ENCODE data around the gene ABCA1.

ABCA1 gene

DNA sequence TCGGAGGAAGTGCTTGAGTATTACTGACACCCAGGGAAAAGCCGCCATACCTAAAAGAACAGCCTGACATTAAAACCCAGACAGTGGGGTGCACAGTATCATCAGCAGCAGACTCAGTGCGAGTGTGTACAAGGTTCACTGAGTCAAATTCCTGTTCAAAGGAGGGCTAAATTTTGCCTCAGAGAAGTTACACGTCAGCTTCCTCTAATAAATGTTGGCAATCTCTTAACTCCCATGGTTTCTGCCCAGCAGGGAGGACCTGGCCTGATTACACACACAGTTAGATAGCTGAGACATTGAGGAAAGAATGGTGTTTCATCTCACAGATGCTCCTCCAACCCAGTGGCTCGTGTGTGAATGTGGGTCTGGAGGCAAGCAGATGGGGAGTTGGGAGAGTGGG, 125.8 kb downstream of the ABCA1 start:
- no peak overlapping the region for H3K4me3 ChIP-seq (ENCODE audit: low read depth, low read length)
- H2AFZ ChIP-seq (ENCODE audit: insufficient read depth, low read length, poor library complexity) = no peak overlapping the region
- H3K9ac ChIP-seq (ENCODE audit: low read length) = no peak overlapping the region
- H3K79me1 ChIP-seq (ENCODE audit: low read length) = no peaks in the 10 kb centered on the region
- H3K4ac ChIP-seq (ENCODE audit: low read depth, low read length) = no peak overlapping the region
- no peak overlapping the region for H2BK12ac ChIP-seq (ENCODE audit: low read length)
- no peaks in the 10 kb centered on the region for H3K79me2 ChIP-seq (ENCODE audit: control insufficient read depth, insufficient read depth, low read length, poor library complexity)
- H3K27ac ChIP-seq (ENCODE audit: low read depth, low read length) = no peak overlapping the region
- no peaks in the 10 kb centered on the region for H3K36me3 ChIP-seq (ENCODE audit: control insufficient read depth in 1 of 2, insufficient read depth in 2 of 2, low read length in 2 of 2)
- H3K4me1 ChIP-seq (ENCODE audit: control insufficient read depth in 1 of 2, insufficient read depth in 2 of 2, low read length in 2 of 2) = peaks cover 0 to 2% of the 10 kb centered on the region in 2 experiments
- H4K12ac ChIP-seq (ENCODE audit: low read depth, low read length) = no peak overlapping the region
- H2BK5ac ChIP-seq (ENCODE audit: low read depth, low read length, poor library complexity) = no peak overlapping the region
- no peak overlapping the region for H4K91ac ChIP-seq (ENCODE audit: low read depth, low read length)
- no peak overlapping the region for H3K4me2 ChIP-seq (ENCODE audit: low read length)
- H3K18ac ChIP-seq (ENCODE audit: low read length) = no peak overlapping the region
- WGBS (ENCODE audit: extremely low coverage, insufficient coverage, insufficient read length) = no CpG with 5 or more reads among the region's 5 CpGs
- H3K27me3 ChIP-seq (ENCODE audit: insufficient read depth, low read length) = no peaks in the 10 kb centered on the region
- no peak overlapping the region for H2BK120ac ChIP-seq (ENCODE audit: insufficient read depth, low read length, poor library complexity)
- no peak for DNase-seq
- no peaks in the 10 kb centered on the region for H3K9me3 ChIP-seq (ENCODE audit: insufficient read depth, low read depth, low read length)
- H3K23ac ChIP-seq (ENCODE audit: low read length) = no peak overlapping the region
- H4K8ac ChIP-seq (ENCODE audit: low read depth, low read length) = no peak overlapping the region
- H3K14ac ChIP-seq (ENCODE audit: low read length) = no peak overlapping the region
- no peak overlapping the region for H2AK5ac ChIP-seq (ENCODE audit: low read length)

DNA sequence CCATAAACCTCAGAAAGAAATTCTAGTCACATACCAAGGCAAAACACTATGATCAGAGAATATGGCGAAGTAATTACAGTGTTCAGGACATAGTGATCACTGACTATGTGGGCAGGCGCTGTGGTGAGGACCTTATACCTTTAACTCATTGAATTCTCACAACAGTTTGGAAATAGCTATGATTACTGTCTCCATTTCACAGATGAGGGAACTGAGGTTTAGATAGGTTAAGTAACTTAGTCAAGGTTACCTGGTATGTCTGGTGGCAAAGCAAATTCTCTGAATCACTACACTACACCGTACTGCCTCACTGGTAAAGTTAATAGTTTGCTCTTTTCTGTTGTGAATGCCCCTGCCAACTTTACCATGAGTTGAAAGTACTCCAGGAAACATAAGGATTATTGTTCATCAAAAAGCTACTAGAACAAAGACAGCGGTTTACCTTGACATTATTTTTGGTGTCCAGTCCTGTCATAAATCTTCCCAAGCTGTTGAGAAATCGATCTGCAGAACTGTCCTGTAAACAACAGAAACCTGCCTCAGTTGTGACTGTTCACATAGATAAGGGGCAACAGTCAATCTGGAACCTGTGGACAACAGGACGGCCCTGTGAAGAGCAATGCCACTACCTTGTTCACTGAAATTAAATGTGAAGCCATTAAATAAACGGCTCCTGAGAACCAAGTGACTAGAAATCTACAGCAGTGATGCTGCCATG, 127.7 kb downstream of the ABCA1 start:
- no peaks in the 10 kb centered on the region for H3K79me2 ChIP-seq (ENCODE audit: control insufficient read depth, insufficient read depth, low read length, poor library complexity)
- no peak for DNase-seq
- H3K27ac ChIP-seq (ENCODE audit: low read depth, low read length) = no peak overlapping the region
- H4K91ac ChIP-seq (ENCODE audit: low read depth, low read length) = no peak overlapping the region
- no peak overlapping the region for H2AFZ ChIP-seq (ENCODE audit: insufficient read depth, low read length, poor library complexity)
- no peak overlapping the region for H3K4me2 ChIP-seq (ENCODE audit: low read length)
- no peak overlapping the region for H3K4ac ChIP-seq (ENCODE audit: low read depth, low read length)
- no peak overlapping the region for H3K23ac ChIP-seq (ENCODE audit: low read length)
- no peak overlapping the region for H3K18ac ChIP-seq (ENCODE audit: low read length)
- no peak overlapping the region for H4K8ac ChIP-seq (ENCODE audit: low read depth, low read length)
- no peaks in the 10 kb centered on the region for H3K79me1 ChIP-seq (ENCODE audit: low read length)
- H3K14ac ChIP-seq (ENCODE audit: low read length) = no peak overlapping the region
- no peak overlapping the region for H3K9ac ChIP-seq (ENCODE audit: low read length)
- peaks cover 2% of the 10 kb centered on the region in 2 experiments for H3K4me1 ChIP-seq (ENCODE audit: control insufficient read depth in 1 of 2, insufficient read depth in 2 of 2, low read length in 2 of 2)
- H3K27me3 ChIP-seq (ENCODE audit: insufficient read depth, low read length) = no peaks in the 10 kb centered on the region
- H2BK120ac ChIP-seq (ENCODE audit: insufficient read depth, low read length, poor library complexity) = no peak overlapping the region
- no peaks in the 10 kb centered on the region for H3K36me3 ChIP-seq (ENCODE audit: control insufficient read depth in 1 of 2, insufficient read depth in 2 of 2, low read length in 2 of 2)
- no peak overlapping the region for H2AK5ac ChIP-seq (ENCODE audit: low read length)
- WGBS (ENCODE audit: extremely low coverage, insufficient coverage, insufficient read length) = no CpG with 5 or more reads among the region's 7 CpGs
- H2BK5ac ChIP-seq (ENCODE audit: low read depth, low read length, poor library complexity) = no peak overlapping the region
- H3K9me3 ChIP-seq (ENCODE audit: insufficient read depth, low read depth, low read length) = no peaks in the 10 kb centered on the region
- no peak overlapping the region for H4K12ac ChIP-seq (ENCODE audit: low read depth, low read length)
- H3K4me3 ChIP-seq (ENCODE audit: low read depth, low read length) = no peak overlapping the region
- no peak overlapping the region for H2BK12ac ChIP-seq (ENCODE audit: low read length)

DNA sequence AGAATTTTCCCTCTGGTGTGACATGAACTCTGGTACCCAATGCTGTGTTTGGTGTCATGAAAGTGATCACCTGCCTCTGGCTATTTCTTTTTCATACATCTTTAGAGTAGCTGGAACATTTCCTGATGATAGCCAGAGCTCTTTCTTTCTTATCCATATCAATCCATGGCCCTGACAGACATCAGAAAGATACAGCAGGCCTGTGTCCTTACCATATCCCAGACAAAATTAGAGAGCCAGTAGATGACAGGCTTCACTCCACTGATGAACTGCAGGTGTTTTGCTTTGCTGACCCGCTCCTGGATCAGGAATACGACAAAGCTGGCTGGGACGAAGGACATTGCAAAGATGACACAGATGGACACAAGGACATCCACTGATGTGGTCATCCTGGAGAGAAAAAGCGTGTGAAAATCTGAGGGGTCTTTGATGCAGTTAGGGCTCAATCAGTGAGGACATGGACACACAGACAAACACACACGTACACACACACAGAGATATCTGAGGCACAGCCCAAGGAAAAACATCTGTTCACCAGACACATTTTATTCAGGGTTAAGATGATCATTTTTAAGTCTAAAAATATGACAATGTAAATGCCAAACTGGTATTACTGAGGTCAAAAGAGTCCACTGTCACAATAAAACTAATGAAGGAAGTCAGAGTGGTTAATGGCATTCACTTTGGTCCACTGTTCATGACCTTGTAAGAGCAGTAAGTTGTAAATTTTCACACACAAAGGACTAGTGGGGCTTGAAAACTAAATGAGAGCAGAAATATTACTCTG, 129.6 kb downstream of the ABCA1 start:
- Histone ChIP-seq H3K4ac (ENCODE audit: low read depth, low read length) (no peak overlapping the region), H3K79me2 (ENCODE audit: control insufficient read depth, insufficient read depth, low read length, poor library complexity) (peaks cover 2% of the 10 kb centered on the region), H2AK5ac (ENCODE audit: low read length) (no peak overlapping the region), H4K12ac (ENCODE audit: low read depth, low read length) (no peak overlapping the region), H3K9me3 (ENCODE audit: insufficient read depth, low read depth, low read length) (no peaks in the 10 kb centered on the region), H3K27me3 (ENCODE audit: insufficient read depth, low read length) (no peaks in the 10 kb centered on the region), H3K18ac (ENCODE audit: low read length) (no peak overlapping the region), H3K4me3 (ENCODE audit: low read depth, low read length) (no peak overlapping the region), H2AFZ (ENCODE audit: insufficient read depth, low read length, poor library complexity) (no peak overlapping the region), H3K14ac (ENCODE audit: low read length) (no peak overlapping the region), H2BK12ac (ENCODE audit: low read length) (no peak overlapping the region), H4K91ac (ENCODE audit: low read depth, low read length) (no peak overlapping the region), H2BK5ac (ENCODE audit: low read depth, low read length, poor library complexity) (no peak overlapping the region), H3K4me2 (ENCODE audit: low read length) (no peak overlapping the region), H3K27ac (ENCODE audit: low read depth, low read length) (no peak overlapping the region), H4K8ac (ENCODE audit: low read depth, low read length) (no peak overlapping the region), H3K79me1 (ENCODE audit: low read length) (no peaks in the 10 kb centered on the region), H2BK120ac (ENCODE audit: insufficient read depth, low read length, poor library complexity) (no peak overlapping the region), H3K36me3 (ENCODE audit: control insufficient read depth in 1 of 2, insufficient read depth in 2 of 2, low read length in 2 of 2) (peaks cover 0 to 7% of the 10 kb centered on the region in 2 experiments), H3K23ac (ENCODE audit: low read length) (no peak overlapping the region), H3K9ac (ENCODE audit: low read length) (no peak overlapping the region), H3K4me1 (ENCODE audit: control insufficient read depth in 1 of 2, insufficient read depth in 2 of 2, low read length in 2 of 2) (peaks cover 2 to 4% of the 10 kb centered on the region in 2 experiments)
- WGBS (ENCODE audit: extremely low coverage, insufficient coverage, insufficient read length) = no CpG with 5 or more reads among the region's 5 CpGs
- DNase-seq = no peak

DNA sequence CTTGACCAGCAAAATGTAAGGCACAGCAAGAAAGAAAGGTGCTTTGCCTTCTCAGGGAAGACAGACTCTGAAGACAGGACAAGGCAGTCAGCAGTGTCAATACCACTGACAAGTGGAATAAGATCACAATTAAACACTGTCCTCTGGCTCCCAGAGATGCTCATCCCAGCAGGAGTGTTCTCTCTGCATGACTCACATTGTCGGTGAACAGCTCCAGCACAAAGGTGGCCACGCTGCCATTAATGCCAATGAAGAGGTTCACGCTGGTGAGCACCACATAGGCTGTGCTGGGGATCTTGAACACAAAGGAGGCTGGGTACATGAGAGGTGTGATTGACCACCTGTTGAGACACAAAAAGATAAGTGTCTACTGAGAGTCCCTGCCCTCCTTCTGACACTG, 132.1 kb downstream of the ABCA1 start:
- no peak overlapping the region for H2BK5ac ChIP-seq (ENCODE audit: low read depth, low read length, poor library complexity)
- H2AFZ ChIP-seq (ENCODE audit: insufficient read depth, low read length, poor library complexity) = no peak overlapping the region
- no peak overlapping the region for H2BK12ac ChIP-seq (ENCODE audit: low read length)
- no peak overlapping the region for H3K4ac ChIP-seq (ENCODE audit: low read depth, low read length)
- peaks cover 0 to 7% of the 10 kb centered on the region in 2 experiments for H3K36me3 ChIP-seq (ENCODE audit: control insufficient read depth in 1 of 2, insufficient read depth in 2 of 2, low read length in 2 of 2)
- H3K14ac ChIP-seq (ENCODE audit: low read length) = no peak overlapping the region
- WGBS (ENCODE audit: extremely low coverage, insufficient coverage, insufficient read length) = no CpG with 5 or more reads among the region's 3 CpGs
- H3K4me2 ChIP-seq (ENCODE audit: low read length) = no peak overlapping the region
- H3K18ac ChIP-seq (ENCODE audit: low read length) = no peak overlapping the region
- no peak overlapping the region for H3K4me3 ChIP-seq (ENCODE audit: low read depth, low read length)
- H3K79me1 ChIP-seq (ENCODE audit: low read length) = no peaks in the 10 kb centered on the region
- H3K27ac ChIP-seq (ENCODE audit: low read depth, low read length) = no peak overlapping the region
- no peak overlapping the region for H3K9ac ChIP-seq (ENCODE audit: low read length)
- H2BK120ac ChIP-seq (ENCODE audit: insufficient read depth, low read length, poor library complexity) = no peak overlapping the region
- no peak overlapping the region for H3K23ac ChIP-seq (ENCODE audit: low read length)
- peaks cover 2 to 4% of the 10 kb centered on the region in 2 experiments for H3K4me1 ChIP-seq (ENCODE audit: control insufficient read depth in 1 of 2, insufficient read depth in 2 of 2, low read length in 2 of 2)
- no peak overlapping the region for H4K12ac ChIP-seq (ENCODE audit: low read depth, low read length)
- no peak overlapping the region for H4K8ac ChIP-seq (ENCODE audit: low read depth, low read length)
- H3K9me3 ChIP-seq (ENCODE audit: insufficient read depth, low read depth, low read length) = no peaks in the 10 kb centered on the region
- H3K27me3 ChIP-seq (ENCODE audit: insufficient read depth, low read length) = no peaks in the 10 kb centered on the region
- H2AK5ac ChIP-seq (ENCODE audit: low read length) = no peak overlapping the region
- no peak for DNase-seq
- H4K91ac ChIP-seq (ENCODE audit: low read depth, low read length) = no peak overlapping the region
- peaks cover 2% of the 10 kb centered on the region for H3K79me2 ChIP-seq (ENCODE audit: control insufficient read depth, insufficient read depth, low read length, poor library complexity)

Measured in trophoblast cell (in vitro differentiated cells and primary cell).